KOPT-K1 (cell line): ENCODE data around the gene AQP9.
"Not testable (repeated sequence)": the region's sequence is repeated elsewhere in the genome, so short reads cannot be mapped to it uniquely, and the experiment has no call there.

Experiments
- H3K27ac ChIP-seq: fragments of 200-600 bp; sonication (generic); 2 replicates; pipeline ENCODE4 v1.5.1; 2016; ENCODE audit warnings: antibody characterized with exemption, mild to moderate bottlenecking, low read depth, low read length; ENCODE audit not compliant: poor library complexity, severe bottlenecking
- H3K36me3 ChIP-seq: fragments of 200-600 bp; sonication (generic); 2 replicates; pipeline ENCODE4 v1.5.1; 2017; ENCODE audit warnings: antibody characterized with exemption, mild to moderate bottlenecking, low read length, moderate library complexity; ENCODE audit not compliant: insufficient read depth
- H3K9me3 ChIP-seq: fragments of 200-600 bp; sonication (generic); 2 replicates; pipeline ENCODE4 v1.5.1; 2017; ENCODE audit warnings: antibody characterized with exemption, low read length, mild to moderate bottlenecking; ENCODE audit not compliant: insufficient read depth, poor library complexity, severe bottlenecking

The AQP9 gene, protein sequence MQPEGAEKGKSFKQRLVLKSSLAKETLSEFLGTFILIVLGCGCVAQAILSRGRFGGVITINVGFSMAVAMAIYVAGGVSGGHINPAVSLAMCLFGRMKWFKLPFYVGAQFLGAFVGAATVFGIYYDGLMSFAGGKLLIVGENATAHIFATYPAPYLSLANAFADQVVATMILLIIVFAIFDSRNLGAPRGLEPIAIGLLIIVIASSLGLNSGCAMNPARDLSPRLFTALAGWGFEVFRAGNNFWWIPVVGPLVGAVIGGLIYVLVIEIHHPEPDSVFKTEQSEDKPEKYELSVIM

GRCh38 chr15:58138106-58138505 is at the start of gene AQP9:
Gene AQP9 (plus strand): TSS chr15:58138381. CDS start chr15:58138566, 185 bp downstream.
- Histone ChIP-seq H3K36me3 (no peaks in the 10 kb centered on the region), H3K27ac (no peak within 1 kb of the TSS), H3K9me3 (no peaks in the 10 kb centered on the region)

- H3K36me3 ChIP-seq = no peaks in the 10 kb centered on the region
- no peaks in the 10 kb centered on the region for H3K9me3 ChIP-seq
- no peak overlapping the region for H3K27ac ChIP-seq
Observed at GRCh38 chr15:58095415-58095814, 42.8 kb upstream of the AQP9 start.

GRCh38 chr15:58096529-58097084 is 41.6 kb upstream of the AQP9 start:
- Histone ChIP-seq H3K36me3 (no peaks in the 10 kb centered on the region), H3K27ac (no peak overlapping the region), H3K9me3 (no peaks in the 10 kb centered on the region)

DNA sequence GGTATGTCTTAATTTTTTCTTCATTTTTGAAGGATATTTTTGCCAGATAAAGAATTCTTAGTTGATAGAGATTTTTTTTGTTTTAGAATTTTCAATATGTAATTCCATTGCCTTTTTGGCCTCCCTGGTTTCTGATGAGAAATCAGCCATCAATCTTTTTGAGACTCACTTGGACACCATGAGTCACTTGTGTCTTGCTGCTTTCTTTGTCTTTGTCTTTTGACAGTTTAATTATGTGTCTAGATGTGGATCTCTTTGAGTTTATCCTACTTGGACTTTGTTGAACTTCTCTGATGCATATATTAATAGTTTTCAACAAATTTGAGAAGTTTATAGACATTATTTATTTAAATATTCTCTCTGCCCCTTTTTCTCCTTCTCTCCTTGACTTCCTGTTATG is 34.7 kb upstream of the AQP9 start:
- Histone ChIP-seq H3K27ac (no peak overlapping the region), H3K36me3 (no peaks in the 10 kb centered on the region), H3K9me3 (no peaks in the 10 kb centered on the region)

GRCh38 chr15:58108117-58108516 is 30.1 kb upstream of the AQP9 start:
- Histone ChIP-seq H3K27ac (no peak overlapping the region), H3K9me3 (no peaks in the 10 kb centered on the region)

DNA sequence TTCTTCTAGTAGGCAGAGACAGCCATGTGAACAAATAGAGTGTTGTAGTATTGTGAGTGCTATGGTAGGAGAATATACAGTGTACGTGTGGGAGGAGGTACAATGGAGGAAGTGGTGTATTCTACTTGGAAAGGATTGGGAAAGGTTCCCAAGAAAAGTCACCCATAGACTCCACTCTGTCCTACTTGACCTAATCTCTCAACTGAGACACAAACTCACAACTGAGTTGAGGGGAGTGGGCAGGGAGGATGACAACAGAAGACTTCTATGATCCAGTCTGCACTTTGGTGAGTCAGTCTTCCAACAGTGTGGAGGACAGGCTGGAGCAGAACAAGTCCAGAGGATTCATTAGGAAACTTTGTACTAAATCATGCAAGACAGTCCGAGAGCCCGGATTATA is 28.8 kb upstream of the AQP9 start:
- no peak overlapping the region for H3K27ac ChIP-seq
- no peaks in the 10 kb centered on the region for H3K36me3 ChIP-seq
- no peaks in the 10 kb centered on the region for H3K9me3 ChIP-seq

More at GRCh38 chr15:58108117-58108516, 30.1 kb upstream of the AQP9 start:
- no peaks in the 10 kb centered on the region for H3K36me3 ChIP-seq

GRCh38 chr15:58110999-58111717 is 27.0 kb upstream of the AQP9 start:
- H3K36me3 ChIP-seq = no peaks in the 10 kb centered on the region
- no peak overlapping the region for H3K27ac ChIP-seq
- H3K9me3 ChIP-seq = no peaks in the 10 kb centered on the region

- H3K36me3 ChIP-seq = no peaks in the 10 kb centered on the region
- no peak overlapping the region for H3K27ac ChIP-seq
- H3K9me3 ChIP-seq = no peaks in the 10 kb centered on the region
Observed at GRCh38 chr15:58111718-58112104, 26.5 kb upstream of the AQP9 start.

GRCh38 chr15:58113358-58113757 is 24.8 kb upstream of the AQP9 start:
- H3K27ac ChIP-seq, H3K9me3 ChIP-seq, H3K36me3 ChIP-seq: not testable (repeated sequence)

DNA sequence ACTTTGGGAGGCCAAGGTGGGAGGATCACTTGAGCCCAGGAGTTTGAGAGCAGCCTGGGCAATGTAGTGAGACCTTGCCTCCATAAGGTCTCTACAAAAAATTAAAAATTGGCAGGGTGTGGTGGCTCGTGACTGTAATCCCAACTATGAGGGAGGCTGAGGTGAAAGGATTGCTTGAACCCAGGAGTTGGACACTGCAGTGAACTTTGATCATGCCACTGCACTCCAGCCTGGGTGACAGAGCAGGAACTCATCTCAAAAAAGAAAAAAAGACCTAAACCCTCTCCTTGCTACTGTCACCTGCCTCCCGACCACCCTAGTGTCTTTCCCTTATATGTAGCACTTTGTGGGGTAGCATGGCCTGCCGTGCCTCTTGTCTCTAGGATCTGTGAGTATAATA is 23.8 kb upstream of the AQP9 start:
- no peaks in the 10 kb centered on the region for H3K9me3 ChIP-seq
- H3K27ac ChIP-seq = no peak overlapping the region
- no peaks in the 10 kb centered on the region for H3K36me3 ChIP-seq

GRCh38 chr15:58114812-58115211 is 23.4 kb upstream of the AQP9 start:
- H3K36me3 ChIP-seq = no peaks in the 10 kb centered on the region
- H3K27ac ChIP-seq = no peak overlapping the region
- no peaks in the 10 kb centered on the region for H3K9me3 ChIP-seq

GRCh38 chr15:58115692-58116091 is 22.5 kb upstream of the AQP9 start:
- no peaks in the 10 kb centered on the region for H3K9me3 ChIP-seq
- H3K27ac ChIP-seq = no peak overlapping the region
- H3K36me3 ChIP-seq = no peaks in the 10 kb centered on the region

DNA sequence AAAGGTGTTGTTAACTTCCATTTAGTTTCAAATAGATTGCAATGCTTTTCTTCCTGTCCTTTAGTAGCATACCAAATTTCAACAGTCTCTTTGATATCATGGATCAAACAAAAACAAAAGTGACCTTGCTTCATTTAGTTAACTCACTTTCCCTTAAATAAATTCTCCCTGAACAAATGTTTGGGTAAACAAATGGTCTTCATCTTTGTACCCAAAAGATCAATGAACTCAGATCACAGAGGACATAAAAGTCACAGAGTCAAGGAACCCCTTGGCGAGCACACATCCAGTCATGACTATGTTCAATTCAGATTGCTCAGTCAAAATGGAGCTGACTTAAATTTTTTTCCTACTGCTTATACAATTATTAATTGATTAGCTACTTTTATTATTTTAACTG is 20.6 kb upstream of the AQP9 start:
- Histone ChIP-seq H3K9me3 (no peaks in the 10 kb centered on the region), H3K27ac (no peak overlapping the region), H3K36me3 (no peaks in the 10 kb centered on the region)

DNA sequence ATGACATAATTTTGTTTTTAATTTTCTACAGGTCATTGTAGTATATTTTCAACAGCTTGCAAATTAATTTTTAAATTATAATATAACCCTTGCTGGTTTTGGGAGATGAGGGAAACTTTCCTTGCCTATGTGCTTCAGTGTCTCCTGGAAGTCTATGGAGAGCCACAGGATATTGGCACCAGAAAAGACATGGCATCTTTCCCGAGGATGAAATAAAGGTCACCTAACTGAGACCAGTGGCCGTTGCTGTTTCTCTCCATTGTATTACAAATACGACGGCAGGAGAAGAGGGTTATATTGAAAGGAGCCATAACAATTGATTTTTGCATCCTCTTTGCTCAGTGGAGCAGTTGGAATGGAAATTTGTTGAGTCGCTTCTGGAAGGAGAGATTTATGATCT is 19.9 kb upstream of the AQP9 start:
- no peak overlapping the region for H3K27ac ChIP-seq

GRCh38 chr15:58119016-58119415 is 19.2 kb upstream of the AQP9 start:
- Histone ChIP-seq H3K36me3 (no peaks in the 10 kb centered on the region), H3K9me3 (no peaks in the 10 kb centered on the region), H3K27ac (no peak overlapping the region)

More for the DNA sequence above, 19.9 kb upstream of the AQP9 start:
- Histone ChIP-seq H3K36me3 (no peaks in the 10 kb centered on the region), H3K9me3 (no peaks in the 10 kb centered on the region)

DNA sequence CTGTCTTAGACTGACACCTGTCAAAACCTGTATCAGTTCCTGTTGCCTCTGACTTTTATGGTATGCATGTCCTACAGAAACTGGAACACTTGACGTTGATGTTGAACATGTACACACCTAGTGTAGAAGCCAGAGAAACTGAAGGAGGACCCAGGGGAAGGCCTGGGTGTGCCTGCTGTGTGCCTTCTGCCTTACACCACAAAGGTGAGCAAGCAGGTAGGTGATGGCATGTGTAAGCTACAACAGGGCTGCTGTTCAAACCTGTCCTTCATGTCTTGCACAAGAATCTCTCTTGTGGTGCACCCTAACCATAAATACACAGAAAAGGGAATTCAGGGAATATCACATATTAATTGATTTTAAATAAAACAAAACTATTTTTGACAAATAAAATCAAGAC is 13.6 kb upstream of the AQP9 start:
- Histone ChIP-seq H3K36me3 (no peaks in the 10 kb centered on the region), H3K9me3 (peaks cover 4% of the 10 kb centered on the region)

More for the DNA sequence above, 13.6 kb upstream of the AQP9 start:
- no peak overlapping the region for H3K27ac ChIP-seq
